ENCODE results near the gene FBXL17. TPM values are rescaled to one million over a fixed set of nuclear protein-coding genes. Genes with fewer than 3 reads are reported as not detected.

The FBXL17 gene
- total RNA-seq, 4 donors from 2014 or later: 10.7 to 31.6 (median 22.1) TPM

DNA sequence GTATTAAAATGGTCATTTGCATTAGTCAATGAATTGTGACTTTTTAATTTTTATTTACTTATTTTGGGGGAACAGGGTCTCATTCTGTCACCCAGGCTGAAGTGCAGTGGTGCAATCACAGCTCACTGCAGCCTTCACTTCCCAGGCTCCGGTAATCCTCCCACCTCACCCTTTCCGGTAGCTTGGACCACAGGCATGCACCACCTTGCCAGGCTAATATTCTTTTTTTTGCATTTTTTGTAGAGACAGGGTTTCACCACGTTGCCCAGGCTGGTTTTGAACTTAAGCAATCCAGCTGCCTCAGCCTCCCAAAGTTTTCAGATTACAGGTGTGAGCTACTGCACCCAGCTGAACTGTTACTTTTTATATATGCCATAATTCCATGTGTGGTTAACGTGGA lies 143.4 kb downstream of the FBXL17 start:
- DNase-seq: no peak
- H3K4me1 ChIP-seq: no peaks in the 10 kb centered on the region
- TF ChIP-seq POLR2A (IDR thresholded peaks at IDR 0.05) (no peak), CTCF (IDR thresholded peaks at IDR 0.05) (no peak)
- no peaks in the 10 kb centered on the region for H3K27me3 ChIP-seq
- H3K36me3 ChIP-seq: no peaks in the 10 kb centered on the region
- no peaks in the 10 kb centered on the region for H3K9me3 ChIP-seq
- H3K4me3 ChIP-seq: no peak overlapping the region
- no peak overlapping the region for H3K27ac ChIP-seq

DNA sequence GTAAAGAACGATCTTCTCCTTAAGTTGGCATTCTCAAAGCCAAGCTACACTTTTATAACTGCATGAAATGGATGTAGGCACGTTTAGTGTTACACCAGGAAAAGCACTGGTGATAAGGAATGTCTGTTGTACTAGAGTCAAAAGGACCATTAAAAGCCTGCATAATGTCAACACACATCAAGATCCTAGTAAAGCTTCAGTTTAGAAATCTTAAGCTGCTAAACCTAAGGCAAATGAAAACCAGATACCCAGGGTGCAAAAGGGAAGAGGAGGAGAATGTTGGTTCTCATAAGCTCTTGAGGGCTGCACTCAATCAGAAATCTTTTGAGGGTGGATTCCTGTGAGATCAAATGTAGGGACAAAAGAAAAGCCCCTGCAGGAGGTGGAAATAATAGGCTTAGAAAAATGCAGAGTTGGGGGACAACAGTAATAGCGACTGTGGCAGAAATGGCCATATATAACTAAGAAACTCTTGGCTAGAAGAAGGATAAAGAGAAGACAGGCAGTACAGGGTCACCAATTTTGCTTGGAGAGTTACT lies 148.2 kb downstream of the FBXL17 start:
- Histone ChIP-seq H3K36me3 (no peaks in the 10 kb centered on the region), H3K27me3 (no peaks in the 10 kb centered on the region), H3K4me3 (no peak overlapping the region), H3K9me3 (no peaks in the 10 kb centered on the region), H3K27ac (no peak overlapping the region), H3K4me1 (no peaks in the 10 kb centered on the region)
- no peak for DNase-seq
- TF ChIP-seq CTCF (IDR thresholded peaks at IDR 0.05) (no peak), POLR2A (IDR thresholded peaks at IDR 0.05) (no peak)

DNA sequence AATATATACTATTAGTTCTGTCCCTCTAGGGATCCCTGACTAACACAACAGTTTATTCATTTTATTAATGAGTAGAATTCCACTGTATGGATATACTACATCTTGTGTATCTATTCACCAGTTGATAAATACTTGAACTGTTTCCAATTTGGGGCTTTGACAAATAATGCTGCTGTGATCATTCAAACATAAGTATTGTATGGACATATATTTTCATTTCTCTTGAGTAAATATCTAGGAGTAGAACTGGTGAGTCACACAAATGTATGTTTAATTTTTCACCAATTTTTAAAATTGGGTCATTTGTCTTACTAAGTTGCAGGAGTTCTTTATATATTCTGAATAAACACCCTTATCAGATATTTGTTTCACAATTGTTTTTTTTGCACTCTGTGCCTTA lies 149.1 kb downstream of the FBXL17 start:
- no peak overlapping the region for H3K4me3 ChIP-seq
- TF ChIP-seq POLR2A (IDR thresholded peaks at IDR 0.05): no peak
- TF ChIP-seq CTCF (IDR thresholded peaks at IDR 0.05): no peak
- H3K4me1 ChIP-seq: no peaks in the 10 kb centered on the region
- H3K9me3 ChIP-seq: no peaks in the 10 kb centered on the region
- no peak for DNase-seq
- no peak overlapping the region for H3K27ac ChIP-seq
- no peaks in the 10 kb centered on the region for H3K27me3 ChIP-seq
- no peaks in the 10 kb centered on the region for H3K36me3 ChIP-seq

DNA sequence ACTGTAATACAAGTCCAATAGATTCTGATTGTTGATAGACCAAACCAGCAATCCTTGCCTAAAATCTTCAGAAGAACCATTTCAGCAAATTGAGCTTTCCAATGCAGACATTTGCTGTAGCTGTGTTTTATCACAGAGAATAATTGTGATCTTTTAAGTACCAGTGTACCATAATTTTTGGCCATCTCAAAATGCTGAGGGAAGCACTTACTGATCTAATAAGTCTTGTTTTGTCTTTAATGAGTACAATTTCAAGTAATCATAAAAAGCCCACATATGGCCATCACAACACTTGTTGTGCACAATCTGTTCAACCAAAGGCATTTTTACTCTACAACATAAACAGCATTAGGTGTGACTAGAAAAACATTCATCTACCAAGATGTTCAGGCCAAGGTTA lies 159.9 kb downstream of the FBXL17 start:
- H3K9me3 ChIP-seq: no peaks in the 10 kb centered on the region
- TF ChIP-seq CTCF (IDR thresholded peaks at IDR 0.05) (no peak), POLR2A (IDR thresholded peaks at IDR 0.05) (no peak)
- DNase-seq: no peak
- no peak overlapping the region for H3K27ac ChIP-seq
- H3K4me3 ChIP-seq: no peak overlapping the region
- no peaks in the 10 kb centered on the region for H3K4me1 ChIP-seq
- H3K27me3 ChIP-seq: no peaks in the 10 kb centered on the region
- no peaks in the 10 kb centered on the region for H3K36me3 ChIP-seq

DNA sequence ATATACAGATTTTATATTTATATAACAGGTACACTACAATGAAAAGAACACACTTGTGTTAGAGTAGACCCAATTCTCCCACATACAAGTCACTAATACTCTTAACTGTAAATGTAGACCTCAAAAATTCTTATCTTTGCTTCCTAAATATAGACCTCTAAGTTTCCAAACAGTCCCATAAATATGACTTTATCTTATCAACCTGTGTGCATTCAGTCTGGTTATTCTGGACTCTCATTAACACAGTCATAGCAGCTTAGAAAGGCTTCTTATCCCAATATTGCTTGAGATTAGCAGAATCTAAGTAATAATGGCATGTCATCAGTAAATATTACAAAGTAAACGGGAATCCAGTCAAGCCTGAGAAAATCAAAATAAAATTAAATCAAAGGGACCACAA lies 161.1 kb downstream of the FBXL17 start:
- H3K9me3 ChIP-seq: no peaks in the 10 kb centered on the region
- H3K4me1 ChIP-seq: no peaks in the 10 kb centered on the region
- H3K27me3 ChIP-seq: no peaks in the 10 kb centered on the region
- no peak for DNase-seq
- no peak overlapping the region for H3K4me3 ChIP-seq
- TF ChIP-seq CTCF (IDR thresholded peaks at IDR 0.05): no peak
- TF ChIP-seq POLR2A (IDR thresholded peaks at IDR 0.05): no peak
- H3K27ac ChIP-seq: no peak overlapping the region
- H3K36me3 ChIP-seq: no peaks in the 10 kb centered on the region

DNA sequence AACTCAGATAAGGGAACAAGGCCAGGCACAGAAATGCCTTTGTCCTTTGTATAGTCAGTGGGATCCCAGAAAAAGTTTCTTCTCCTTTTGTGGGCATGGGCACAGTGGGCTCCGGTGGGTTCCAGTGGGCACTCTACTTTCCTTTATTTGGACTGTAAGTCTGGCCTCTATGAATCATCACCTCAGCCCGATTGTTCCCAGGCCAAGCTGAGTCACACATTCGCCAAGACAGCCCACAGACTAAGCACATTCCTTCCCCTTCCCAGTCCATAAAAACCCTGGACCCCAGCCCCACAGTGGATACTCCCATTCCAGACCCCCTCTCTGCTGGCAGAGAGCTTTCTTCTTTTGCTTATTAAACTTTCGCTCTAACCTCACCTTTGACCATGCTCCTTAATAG lies 165.0 kb downstream of the FBXL17 start:
- Histone ChIP-seq H3K4me3 (no peak overlapping the region), H3K4me1 (no peaks in the 10 kb centered on the region), H3K9me3 (peaks cover 0 to 3% (median 0%) of the 10 kb centered on the region in 4 donors), H3K36me3 (no peaks in the 10 kb centered on the region), H3K27ac (no peak overlapping the region), H3K27me3 (no peaks in the 10 kb centered on the region)
- TF ChIP-seq CTCF (IDR thresholded peaks at IDR 0.05): no peak
- no peak for TF ChIP-seq POLR2A (IDR thresholded peaks at IDR 0.05)
- DNase-seq: no peak

All from Peyer's patch (tissue), 4 donors.